Mammary epithelial cell (primary cell): ENCODE measurements around the gene ATP11C.
"Not testable (repeated sequence)": the region's sequence is repeated elsewhere in the genome, so short reads cannot be mapped to it uniquely, and the experiment has no call there.

ENCODE experiments used
- EZH2 ChIP-seq: IDR thresholded peaks from 2 replicates; pipeline ENCODE4 v1.6.1; 2012; ENCODE audit warnings: low read length, inconsistent platforms, borderline replicate concordance
- TF ChIP-seq, protein P1 (sequence below), 2 donors: IDR thresholded peaks in 1 of 2; conservative IDR thresholded peaks in 1 of 2; 2 replicates each; pipeline ENCODE4 v1.5.1; 2011 to 2012; ENCODE audit warnings: inconsistent platforms in 2 of 2, low read length in 2 of 2, mild to moderate bottlenecking in 2 of 2, control low read depth in 1 of 2, low read depth in 1 of 2; ENCODE audit not compliant: insufficient read depth in 1 of 2; ENCODE audit errors: extremely low read depth in 1 of 2

DNA sequence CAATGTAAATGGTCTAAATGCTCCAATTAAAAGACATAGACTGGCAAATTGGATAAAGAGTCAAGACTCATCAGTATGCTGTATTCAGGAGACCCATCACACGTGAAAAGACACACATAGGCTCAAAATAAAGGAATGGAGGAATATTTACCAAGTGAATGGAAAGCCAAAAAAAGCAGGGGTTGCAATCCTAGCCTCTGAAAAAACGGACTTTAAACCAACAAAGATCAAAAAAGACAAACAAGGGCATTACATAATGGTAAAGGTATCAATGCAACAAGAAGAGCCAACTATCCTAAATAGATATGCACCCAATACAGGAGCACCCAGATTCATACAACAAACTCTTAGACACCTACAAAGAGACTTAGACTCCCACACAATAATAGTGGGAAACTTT is 28.2 kb upstream of the ATP11C start:
- TF ChIP-seq, protein P1, sequence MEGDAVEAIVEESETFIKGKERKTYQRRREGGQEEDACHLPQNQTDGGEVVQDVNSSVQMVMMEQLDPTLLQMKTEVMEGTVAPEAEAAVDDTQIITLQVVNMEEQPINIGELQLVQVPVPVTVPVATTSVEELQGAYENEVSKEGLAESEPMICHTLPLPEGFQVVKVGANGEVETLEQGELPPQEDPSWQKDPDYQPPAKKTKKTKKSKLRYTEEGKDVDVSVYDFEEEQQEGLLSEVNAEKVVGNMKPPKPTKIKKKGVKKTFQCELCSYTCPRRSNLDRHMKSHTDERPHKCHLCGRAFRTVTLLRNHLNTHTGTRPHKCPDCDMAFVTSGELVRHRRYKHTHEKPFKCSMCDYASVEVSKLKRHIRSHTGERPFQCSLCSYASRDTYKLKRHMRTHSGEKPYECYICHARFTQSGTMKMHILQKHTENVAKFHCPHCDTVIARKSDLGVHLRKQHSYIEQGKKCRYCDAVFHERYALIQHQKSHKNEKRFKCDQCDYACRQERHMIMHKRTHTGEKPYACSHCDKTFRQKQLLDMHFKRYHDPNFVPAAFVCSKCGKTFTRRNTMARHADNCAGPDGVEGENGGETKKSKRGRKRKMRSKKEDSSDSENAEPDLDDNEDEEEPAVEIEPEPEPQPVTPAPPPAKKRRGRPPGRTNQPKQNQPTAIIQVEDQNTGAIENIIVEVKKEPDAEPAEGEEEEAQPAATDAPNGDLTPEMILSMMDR (conservative IDR thresholded peaks at IDR 0.05 in 1 of 2, IDR thresholded peaks at IDR 0.05 in 1 of 2; ENCODE audit: extremely low read depth in 1 of 2, insufficient read depth in 1 of 2, low read depth in 1 of 2, low read length in 2 of 2), result not testable (repeated sequence)
- TF ChIP-seq EZH2, result not testable (repeated sequence)
